ENCODE measurements around the gene ZPR1. TPM values are rescaled to one million over a fixed set of nuclear protein-coding genes. Genes with fewer than 3 reads are reported as not detected.

Gene ZPR1
- total RNA-seq, 5 donors from 2014 or later (not counting 1 experiment from before 2014, with no cell fraction given), result 57.8 to 113 (median 62.2) TPM

GRCh38 chr11:116829525-116830183 is 41.8 kb upstream of the ZPR1 start, which contains the start of gene APOC3:
Gene APOC3, plus strand, starts transcription at chr11:116829907. Its CDS starts 676 bp downstream, at chr11:116830583.
- no peaks in the 10 kb centered on the region for H3K9me3 Mint-ChIP-seq
- H3K4me3 ChIP-seq (ENCODE audit: control insufficient read depth in 1 of 2, extremely low read depth in 1 of 2, low read length in 1 of 2), result no peak within 1 kb of the TSS
- no peaks in the 10 kb centered on the region for H3K27me3 Mint-ChIP-seq
- CTCF ChIA-PET, result interaction anchor here in 1 of 2 donors (1.4 kb wide), 1 partner anchor 276 kb away, joined by 6 read pairs; no protein-coding TSS in a partner anchor
- peaks cover 0 to 11% of the 10 kb centered on the region in 2 experiments for H3K27me3 ChIP-seq (replicated peaks in 1 of 2; ENCODE audit: control insufficient read depth in 2 of 2, extremely low read depth in 1 of 2, insufficient read depth in 2 of 2, low read length in 1 of 2)
- DNase-seq (no peak), ATAC-seq (replicated peaks in 1 of 4) (no peak)
- no peaks in the 10 kb centered on the region for H3K36me3 ChIP-seq (ENCODE audit: control insufficient read depth in 2 of 2, extremely low read depth in 1 of 2, insufficient read depth in 1 of 2, low read length in 1 of 2)
- peaks cover 0 to 2% of the 10 kb centered on the region in 2 experiments for H3K4me1 ChIP-seq (ENCODE audit: control insufficient read depth in 1 of 2, extremely low read depth in 1 of 2, insufficient read depth in 2 of 2, low read length in 2 of 2)
- no peak within 1 kb of the TSS for H3K4me3 Mint-ChIP-seq
- H3K36me3 Mint-ChIP-seq, result no peaks in the 10 kb centered on the region
- peaks cover under 1 to 1% (median under 1%) of the 10 kb centered on the region in 3 donors for H3K4me1 Mint-ChIP-seq
- H3K9me3 ChIP-seq, result no peaks in the 10 kb centered on the region
- 85% methylated on average over 5 of the region's 9 CpGs for WGBS (ENCODE audit: insufficient coverage)
- H3K27ac ChIP-seq (ENCODE audit: low read length), result no peak within 1 kb of the TSS
- no peak within 1 kb of the TSS for H3K27ac Mint-ChIP-seq
- POLR2A ChIA-PET, result interaction anchor here in 1 of 2 donors (0.6 kb wide), 1 partner anchor 28 kb away, joined by 3 read pairs; no protein-coding TSS in a partner anchor

- POLR2A ChIA-PET, result interaction anchor here (0.6 kb wide), 2 partner anchors 15 to 24 kb away, joined by 3 to 5 read pairs; no protein-coding TSS in a partner anchor
- peaks cover 0 to 2% of the 10 kb centered on the region in 2 experiments for H3K4me1 ChIP-seq (ENCODE audit: control insufficient read depth in 1 of 2, extremely low read depth in 1 of 2, insufficient read depth in 2 of 2, low read length in 2 of 2)
- H3K9me3 ChIP-seq, result no peaks in the 10 kb centered on the region
- 90% methylated on average over 3 of the region's 16 CpGs for WGBS (ENCODE audit: insufficient coverage)
- Mint-ChIP-seq H3K4me3 (no peak overlapping the region), H3K27ac (no peak overlapping the region), H3K9me3 (no peaks in the 10 kb centered on the region), H3K36me3 (no peaks in the 10 kb centered on the region), H3K4me1 (no peaks in the 10 kb centered on the region), H3K27me3 (no peaks in the 10 kb centered on the region)
- peaks cover 0 to 11% of the 10 kb centered on the region in 2 experiments for H3K27me3 ChIP-seq (replicated peaks in 1 of 2; ENCODE audit: control insufficient read depth in 2 of 2, extremely low read depth in 1 of 2, insufficient read depth in 2 of 2, low read length in 1 of 2)
- DNase-seq, result no peak
- no peak overlapping the region for H3K4me3 ChIP-seq (ENCODE audit: control insufficient read depth in 1 of 2, extremely low read depth in 1 of 2, low read length in 1 of 2)
- CTCF ChIA-PET, result interaction anchor here in 1 of 2 donors (1.4 kb wide), 1 partner anchor 276 kb away, joined by 6 read pairs; no protein-coding TSS in a partner anchor
- no peak for ATAC-seq (replicated peaks in 1 of 4)
- no peak overlapping the region for H3K27ac ChIP-seq (ENCODE audit: low read length)
- no peaks in the 10 kb centered on the region for H3K36me3 ChIP-seq (ENCODE audit: control insufficient read depth in 2 of 2, extremely low read depth in 1 of 2, insufficient read depth in 1 of 2, low read length in 1 of 2)
Observed at GRCh38 chr11:116828632-116829524, 41.1 kb upstream of the ZPR1 start.

- DNase-seq (no peak), ATAC-seq (replicated peaks in 1 of 4) (no peak)
- POLR2A ChIA-PET, result no interaction called here
- H3K4me1 ChIP-seq (ENCODE audit: control insufficient read depth in 1 of 2, extremely low read depth in 1 of 2, insufficient read depth in 2 of 2, low read length in 2 of 2), result peaks cover 0 to 2% of the 10 kb centered on the region in 2 experiments
- H3K27ac Mint-ChIP-seq, result no peak overlapping the region
- no peaks in the 10 kb centered on the region for H3K9me3 Mint-ChIP-seq
- no peaks in the 10 kb centered on the region for H3K36me3 Mint-ChIP-seq
- CTCF ChIA-PET, result no interaction called here
- WGBS (ENCODE audit: insufficient coverage), result 73% methylated on average over 5 of the region's 6 CpGs
- H3K9me3 ChIP-seq, result no peaks in the 10 kb centered on the region
- H3K27me3 Mint-ChIP-seq, result no peaks in the 10 kb centered on the region
- no peak overlapping the region for H3K27ac ChIP-seq (ENCODE audit: low read length)
- H3K27me3 ChIP-seq (replicated peaks in 1 of 2; ENCODE audit: control insufficient read depth in 2 of 2, extremely low read depth in 1 of 2, insufficient read depth in 2 of 2, low read length in 1 of 2), result peaks cover 0 to 11% of the 10 kb centered on the region in 2 experiments
- no peaks in the 10 kb centered on the region for H3K36me3 ChIP-seq (ENCODE audit: control insufficient read depth in 2 of 2, extremely low read depth in 1 of 2, insufficient read depth in 1 of 2, low read length in 1 of 2)
- H3K4me3 ChIP-seq (ENCODE audit: control insufficient read depth in 1 of 2, extremely low read depth in 1 of 2, low read length in 1 of 2), result no peak overlapping the region
- no peak overlapping the region for H3K4me3 Mint-ChIP-seq
- no peaks in the 10 kb centered on the region for H3K4me1 Mint-ChIP-seq
Observed at GRCh38 chr11:116827461-116827860, 39.6 kb upstream of the ZPR1 start.

- WGBS (ENCODE audit: insufficient coverage), result 68% methylated on average over 4 of the region's 9 CpGs
- no peaks in the 10 kb centered on the region for H3K36me3 Mint-ChIP-seq
Observed at GRCh38 chr11:116826751-116827431, 39.1 kb upstream of the ZPR1 start.

GRCh38 chr11:116825854-116826750 is 38.3 kb upstream of the ZPR1 start:
- DNase-seq (no peak), ATAC-seq (replicated peaks in 1 of 4) (no peak)
- Histone ChIP-seq H3K4me3 (ENCODE audit: control insufficient read depth in 1 of 2, extremely low read depth in 1 of 2, low read length in 1 of 2) (no peak overlapping the region), H3K36me3 (ENCODE audit: control insufficient read depth in 2 of 2, extremely low read depth in 1 of 2, insufficient read depth in 1 of 2, low read length in 1 of 2) (no peaks in the 10 kb centered on the region), H3K4me1 (ENCODE audit: control insufficient read depth in 1 of 2, extremely low read depth in 1 of 2, insufficient read depth in 2 of 2, low read length in 2 of 2) (no peaks in the 10 kb centered on the region), H3K27me3 (replicated peaks in 1 of 2; ENCODE audit: control insufficient read depth in 2 of 2, extremely low read depth in 1 of 2, insufficient read depth in 2 of 2, low read length in 1 of 2) (peaks cover 0 to 11% of the 10 kb centered on the region in 2 experiments), H3K9me3 (no peaks in the 10 kb centered on the region), H3K27ac (ENCODE audit: low read length) (no peak overlapping the region)
- WGBS (ENCODE audit: insufficient coverage), result 88% methylated on average over 16 of the region's 22 CpGs
- Mint-ChIP-seq H3K4me1 (no peaks in the 10 kb centered on the region), H3K27ac (no peak overlapping the region), H3K4me3 (no peak overlapping the region), H3K9me3 (no peaks in the 10 kb centered on the region), H3K27me3 (no peaks in the 10 kb centered on the region), H3K36me3 (no peaks in the 10 kb centered on the region)
- ChIA-PET POLR2A (interaction anchor here in 1 of 2 donors (0.6 kb wide), 1 partner anchor 18 kb away, joined by 4 read pairs; no protein-coding TSS in a partner anchor), CTCF (interaction anchor here in 1 of 2 donors (0.5 kb wide), 1 partner anchor 61 kb away, joined by 3 read pairs; no protein-coding TSS in a partner anchor)

More at GRCh38 chr11:116826751-116827431, 39.1 kb upstream of the ZPR1 start:
- Histone ChIP-seq H3K36me3 (ENCODE audit: control insufficient read depth in 2 of 2, extremely low read depth in 1 of 2, insufficient read depth in 1 of 2, low read length in 1 of 2) (no peaks in the 10 kb centered on the region), H3K27ac (ENCODE audit: low read length) (no peak overlapping the region), H3K4me3 (ENCODE audit: control insufficient read depth in 1 of 2, extremely low read depth in 1 of 2, low read length in 1 of 2) (no peak overlapping the region), H3K4me1 (ENCODE audit: control insufficient read depth in 1 of 2, extremely low read depth in 1 of 2, insufficient read depth in 2 of 2, low read length in 2 of 2) (no peaks in the 10 kb centered on the region), H3K9me3 (no peaks in the 10 kb centered on the region), H3K27me3 (replicated peaks in 1 of 2; ENCODE audit: control insufficient read depth in 2 of 2, extremely low read depth in 1 of 2, insufficient read depth in 2 of 2, low read length in 1 of 2) (peaks cover 0 to 11% of the 10 kb centered on the region in 2 experiments)
- H3K4me1 Mint-ChIP-seq, result no peaks in the 10 kb centered on the region
- H3K9me3 Mint-ChIP-seq, result no peaks in the 10 kb centered on the region
- ChIA-PET CTCF (no interaction called here), POLR2A (interaction anchor here in 1 of 2 donors (0.6 kb wide), 1 partner anchor 19 kb away, joined by 4 read pairs; no protein-coding TSS in a partner anchor)
- H3K27ac Mint-ChIP-seq, result no peak overlapping the region
- H3K4me3 Mint-ChIP-seq, result no peak overlapping the region
- DNase-seq (no peak), ATAC-seq (replicated peaks in 1 of 4) (no peak)
- no peaks in the 10 kb centered on the region for H3K27me3 Mint-ChIP-seq
